Measurements from ENCODE around the gene DMXL2. TPM values are rescaled to one million over a fixed set of nuclear protein-coding genes. Genes with fewer than 3 reads are reported as not detected.
"Not testable (repeated sequence)": the region's sequence is repeated elsewhere in the genome, so short reads cannot be mapped to it uniquely, and the experiment has no call there.

The DMXL2 gene
- total and polyA plus RNA-seq, 2 donors = 16.0 to 116 TPM

DNA sequence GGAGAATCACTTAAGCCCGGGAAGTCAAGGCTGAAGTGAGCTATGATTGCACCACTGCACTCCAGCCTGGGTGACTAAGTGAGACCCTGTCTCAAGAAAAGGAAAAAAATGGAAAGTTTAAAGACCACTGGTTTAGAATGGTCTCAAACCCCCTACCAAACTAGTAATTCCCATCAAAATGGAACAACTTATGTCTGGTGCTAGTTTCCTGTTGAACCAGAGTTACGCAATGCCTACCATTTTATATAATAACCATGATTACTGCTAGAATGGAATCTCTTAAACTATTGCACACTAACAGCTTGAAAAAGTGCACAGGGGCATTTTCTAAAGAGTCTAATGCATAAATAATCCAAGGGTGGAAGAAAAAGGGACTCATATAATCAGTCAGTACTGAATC is 43.6 kb downstream of the DMXL2 start:
- no peaks in the 10 kb centered on the region for H3K36me3 ChIP-seq (ENCODE audit: insufficient read depth)
- no peaks in the 10 kb centered on the region for H3K4me1 ChIP-seq (ENCODE audit: insufficient read depth)
- no peak overlapping the region for H3K27ac ChIP-seq (ENCODE audit: low read depth)
- H3K4me3 ChIP-seq (ENCODE audit: low read depth, low read length) = no peak overlapping the region
- 99% methylated on average over 2 of the region's 2 CpGs for WGBS
- DNase-seq (ENCODE audit: extremely low spot score) = no peak

DNA sequence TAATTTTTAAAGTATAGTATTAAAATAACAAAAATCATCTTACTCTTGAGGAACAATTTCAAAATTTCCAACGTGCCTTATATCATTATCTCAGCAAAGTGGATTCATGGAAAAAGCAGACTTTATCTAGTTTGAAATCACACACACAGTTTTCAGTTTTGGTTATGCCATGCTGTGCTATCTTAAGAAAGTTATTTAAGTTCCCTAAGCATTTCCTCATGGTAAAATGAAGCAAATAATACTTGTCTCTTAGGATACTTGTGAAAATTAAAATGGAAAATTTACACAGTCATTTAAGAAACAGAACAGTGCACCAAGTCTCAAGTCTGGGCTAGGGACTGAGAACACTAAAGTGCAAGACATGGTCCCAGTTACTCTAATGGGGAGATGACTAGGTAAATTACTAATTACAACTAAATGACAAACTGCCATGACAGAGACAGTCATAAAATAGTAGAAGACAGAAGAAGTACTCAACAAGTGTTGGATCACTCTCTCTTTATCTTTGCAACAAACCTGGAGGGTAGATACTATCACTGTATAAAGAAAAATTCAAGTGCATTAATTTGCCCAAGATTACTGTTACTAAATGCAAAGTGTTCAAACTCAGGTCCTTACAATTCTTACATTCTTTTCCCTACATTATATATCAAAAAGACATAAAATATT is 44.8 kb downstream of the DMXL2 start:
- Histone ChIP-seq H3K4me1 (ENCODE audit: insufficient read depth) (no peaks in the 10 kb centered on the region), H3K27ac (ENCODE audit: low read depth) (no peak overlapping the region), H3K4me3 (ENCODE audit: low read depth, low read length) (no peak overlapping the region), H3K36me3 (ENCODE audit: insufficient read depth) (no peaks in the 10 kb centered on the region)
- DNase-seq (ENCODE audit: extremely low spot score) = no peak
- WGBS = 66% methylated on average over 1 of the region's 1 CpG

DNA sequence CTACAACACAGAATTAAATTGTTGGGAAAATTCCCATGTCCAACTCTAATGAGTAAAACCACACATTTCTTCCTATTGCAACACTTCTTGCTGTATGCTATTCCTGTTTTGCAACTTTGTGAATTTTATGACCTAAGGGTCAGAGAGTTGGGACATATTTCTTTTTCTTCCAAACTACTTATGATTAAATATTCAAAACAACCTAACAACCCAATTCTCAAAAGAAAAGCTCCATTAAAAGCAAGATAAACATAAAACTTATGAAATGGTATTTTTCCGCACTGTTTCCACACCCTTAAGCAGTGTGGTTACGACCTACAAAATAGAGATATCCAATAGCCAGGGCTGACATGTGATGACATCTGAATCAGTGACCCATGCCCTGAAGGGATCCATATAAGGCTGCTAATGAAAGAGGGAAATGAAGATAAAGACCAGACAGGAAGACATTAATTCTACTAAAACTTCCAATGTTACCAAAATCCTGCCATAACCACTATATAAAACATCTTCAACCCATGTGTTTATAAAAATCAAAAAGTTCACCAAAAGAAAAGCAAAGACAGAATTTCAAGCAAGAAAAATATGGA is 45.6 kb downstream of the DMXL2 start:
- Histone ChIP-seq H3K4me1 (ENCODE audit: insufficient read depth) (no peaks in the 10 kb centered on the region), H3K36me3 (ENCODE audit: insufficient read depth) (no peaks in the 10 kb centered on the region), H3K4me3 (ENCODE audit: low read depth, low read length) (no peak overlapping the region), H3K27ac (ENCODE audit: low read depth) (no peak overlapping the region)
- WGBS = 82% methylated on average over 2 of the region's 2 CpGs
- DNase-seq (ENCODE audit: extremely low spot score) = no peak

DNA sequence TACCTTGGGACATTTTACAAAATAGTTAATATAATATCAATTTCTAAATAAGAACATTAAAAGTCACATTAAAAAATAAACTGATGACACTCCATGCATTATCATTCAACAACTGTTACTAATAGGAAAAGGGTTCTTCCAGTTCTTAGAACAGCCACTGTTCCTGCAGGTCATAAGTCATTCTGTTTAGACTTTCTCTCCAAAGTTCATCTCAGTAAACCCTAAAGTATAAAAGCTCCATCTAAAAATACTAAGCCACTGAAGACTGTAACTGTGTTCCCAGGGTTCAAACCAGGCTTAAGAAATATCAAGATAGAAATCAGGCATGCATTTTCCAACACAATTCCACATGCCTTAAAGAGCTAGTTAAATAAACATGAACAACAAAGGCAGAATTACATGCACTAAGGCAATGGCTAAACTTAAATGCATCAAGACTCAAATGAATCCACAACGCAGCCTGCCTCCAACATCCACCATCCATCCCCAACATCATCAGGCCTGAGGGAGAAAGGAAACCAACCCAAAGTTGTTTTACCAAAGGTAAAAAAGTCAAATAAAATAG is 46.2 kb downstream of the DMXL2 start:
- Histone ChIP-seq H3K4me1 (ENCODE audit: insufficient read depth) (no peaks in the 10 kb centered on the region), H3K27ac (ENCODE audit: low read depth) (no peak overlapping the region), H3K4me3 (ENCODE audit: low read depth, low read length) (no peak overlapping the region), H3K36me3 (ENCODE audit: insufficient read depth) (no peaks in the 10 kb centered on the region)
- WGBS = 86% methylated on average over 1 of the region's 1 CpG
- no peak for DNase-seq (ENCODE audit: extremely low spot score)

DNA sequence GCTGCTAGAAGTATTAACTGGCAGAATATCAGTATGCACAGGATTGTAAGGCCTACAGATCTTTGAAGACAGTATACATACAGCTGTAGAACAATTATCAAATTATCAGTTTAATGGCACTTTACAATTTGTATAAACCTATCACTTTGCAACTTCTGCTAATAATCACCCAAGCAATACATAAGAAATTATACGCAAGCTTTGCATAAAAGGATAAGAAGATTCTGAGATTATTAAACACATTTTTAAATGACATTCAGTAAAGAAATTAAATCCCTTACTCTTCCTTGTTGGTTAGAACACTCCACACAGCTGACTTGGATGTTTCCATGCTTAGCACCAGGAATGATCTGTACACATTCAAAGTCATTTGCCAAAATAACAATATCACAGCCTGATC is 46.8 kb downstream of the DMXL2 start:
- no peak overlapping the region for H3K27ac ChIP-seq (ENCODE audit: low read depth)

DNA sequence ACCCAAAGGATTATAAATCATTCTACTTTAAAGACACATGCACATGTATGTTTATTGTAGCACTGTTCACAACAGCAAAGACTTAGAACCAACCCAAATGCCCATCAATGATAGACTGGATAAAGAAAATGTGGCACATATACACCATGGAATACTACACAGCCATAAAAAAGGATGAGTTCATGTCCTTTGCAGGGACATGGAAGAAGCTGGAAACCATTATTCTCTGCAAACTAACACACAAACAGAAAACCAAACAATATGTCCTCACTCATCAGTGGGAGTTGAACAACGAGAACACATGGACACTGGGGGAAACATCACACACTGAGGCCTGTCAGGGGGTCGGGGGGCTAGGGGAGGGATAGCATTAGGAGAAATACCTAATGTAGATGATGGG is 49.2 kb downstream of the DMXL2 start:
- H3K27ac ChIP-seq (ENCODE audit: low read depth); H3K4me3 ChIP-seq (ENCODE audit: low read depth, low read length); H3K4me1 ChIP-seq (ENCODE audit: insufficient read depth); H3K36me3 ChIP-seq (ENCODE audit: insufficient read depth); DNase-seq (ENCODE audit: extremely low spot score): not testable (repeated sequence)
- WGBS = 96% methylated on average over 2 of the region's 2 CpGs

More for the DNA sequence above, 46.8 kb downstream of the DMXL2 start:
- WGBS = 94% methylated on average over 1 of the region's 1 CpG
- Histone ChIP-seq H3K4me1 (ENCODE audit: insufficient read depth) (no peaks in the 10 kb centered on the region), H3K4me3 (ENCODE audit: low read depth, low read length) (no peak overlapping the region), H3K36me3 (ENCODE audit: insufficient read depth) (no peaks in the 10 kb centered on the region)
- DNase-seq (ENCODE audit: extremely low spot score) = no peak

DNA sequence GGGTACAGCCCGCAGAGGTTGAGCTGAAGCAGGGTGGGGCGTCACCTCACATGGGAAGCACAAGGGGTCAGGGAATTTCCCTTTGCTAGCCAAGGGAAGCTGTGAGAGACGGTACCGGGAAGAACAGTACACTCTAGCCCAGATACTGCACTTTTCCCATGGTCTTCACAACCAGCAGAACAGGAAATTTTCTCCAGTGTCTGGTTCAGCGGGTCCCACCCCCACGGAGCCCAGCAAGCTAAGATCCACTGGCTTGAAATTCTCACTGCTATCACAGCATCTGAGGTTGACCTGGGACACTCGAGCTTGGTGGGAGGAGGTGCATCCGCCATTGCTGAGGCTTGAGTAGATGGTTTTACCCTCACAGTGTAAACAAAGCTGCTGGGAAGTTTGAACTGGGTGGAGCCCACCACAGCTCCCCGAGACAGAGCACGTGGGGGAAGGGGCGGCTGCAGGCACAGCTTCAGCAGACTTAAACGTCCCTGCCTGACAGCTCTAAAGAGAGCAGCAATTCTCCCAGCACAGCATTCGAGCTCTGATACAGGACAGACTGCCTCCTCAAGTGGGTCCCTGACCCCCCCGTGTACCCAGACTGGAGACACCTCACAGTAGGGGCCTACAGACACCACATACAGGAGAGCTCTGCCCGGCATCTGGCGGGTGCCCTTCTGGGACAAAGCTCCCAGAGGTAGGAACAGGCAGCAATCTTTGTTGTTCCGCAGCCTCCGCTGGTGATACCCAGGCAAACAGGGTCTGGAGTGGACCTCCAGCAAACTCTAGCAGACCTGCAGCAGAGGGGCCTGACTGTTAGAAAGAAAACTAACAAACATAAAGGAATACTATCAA is 53.4 kb downstream of the DMXL2 start:
- 65% methylated on average over 18 of the region's 18 CpGs for WGBS
- not testable (repeated sequence) for H3K27ac ChIP-seq (ENCODE audit: low read depth); DNase-seq (ENCODE audit: extremely low spot score); H3K4me1 ChIP-seq (ENCODE audit: insufficient read depth); H3K36me3 ChIP-seq (ENCODE audit: insufficient read depth); H3K4me3 ChIP-seq (ENCODE audit: low read depth, low read length)

DNA sequence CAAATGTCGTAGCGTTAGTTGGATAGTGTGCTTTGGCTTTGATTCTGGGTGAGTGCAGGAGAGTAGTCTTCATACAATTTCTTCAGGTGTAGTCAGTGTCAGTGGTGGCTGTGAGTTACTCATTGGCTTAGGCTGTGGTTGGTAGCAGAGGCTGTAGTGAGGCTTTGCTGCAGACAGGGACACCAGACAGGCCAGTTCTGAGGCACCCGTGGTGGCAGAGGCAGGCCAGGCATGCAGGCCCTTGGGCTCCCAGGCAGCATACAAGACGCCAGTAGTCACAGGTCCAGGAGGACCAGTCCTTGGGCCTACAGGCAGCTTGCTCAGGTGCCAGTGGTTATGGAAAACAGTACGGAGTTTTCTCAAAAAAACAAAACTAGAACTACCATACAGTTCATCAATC is 61.3 kb downstream of the DMXL2 start:
- H3K27ac ChIP-seq (ENCODE audit: low read depth) = no peak overlapping the region
- H3K4me1 ChIP-seq (ENCODE audit: insufficient read depth) = no peaks in the 10 kb centered on the region
- no peaks in the 10 kb centered on the region for H3K36me3 ChIP-seq (ENCODE audit: insufficient read depth)
- H3K4me3 ChIP-seq (ENCODE audit: low read depth, low read length) = no peak overlapping the region
- no peak for DNase-seq (ENCODE audit: extremely low spot score)
- WGBS = 87% methylated on average over 5 of the region's 5 CpGs

DNA sequence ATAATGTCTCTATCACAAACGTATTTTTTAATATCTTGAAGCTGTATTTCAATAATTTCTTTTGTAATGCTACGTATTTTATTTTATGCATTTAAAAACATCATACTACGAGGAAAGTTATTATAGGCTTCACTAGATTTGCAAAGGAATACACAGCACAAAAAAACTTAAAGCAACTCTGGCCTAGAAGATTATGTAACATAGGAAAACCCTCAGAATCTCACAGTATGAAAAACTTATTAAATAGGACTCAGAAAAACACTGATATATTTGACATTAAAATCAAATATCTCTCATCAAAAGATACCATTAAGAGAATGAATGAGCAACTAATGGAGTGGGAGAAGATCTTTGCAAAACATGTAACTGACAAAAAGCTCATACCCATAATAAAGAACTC is 63.7 kb downstream of the DMXL2 start:
- no peak for DNase-seq (ENCODE audit: extremely low spot score)
- 92% methylated on average over 3 of the region's 3 CpGs for WGBS
- Histone ChIP-seq H3K4me1 (ENCODE audit: insufficient read depth) (no peaks in the 10 kb centered on the region), H3K36me3 (ENCODE audit: insufficient read depth) (no peaks in the 10 kb centered on the region), H3K4me3 (ENCODE audit: low read depth, low read length) (no peak overlapping the region), H3K27ac (ENCODE audit: low read depth) (no peak overlapping the region)

DNA sequence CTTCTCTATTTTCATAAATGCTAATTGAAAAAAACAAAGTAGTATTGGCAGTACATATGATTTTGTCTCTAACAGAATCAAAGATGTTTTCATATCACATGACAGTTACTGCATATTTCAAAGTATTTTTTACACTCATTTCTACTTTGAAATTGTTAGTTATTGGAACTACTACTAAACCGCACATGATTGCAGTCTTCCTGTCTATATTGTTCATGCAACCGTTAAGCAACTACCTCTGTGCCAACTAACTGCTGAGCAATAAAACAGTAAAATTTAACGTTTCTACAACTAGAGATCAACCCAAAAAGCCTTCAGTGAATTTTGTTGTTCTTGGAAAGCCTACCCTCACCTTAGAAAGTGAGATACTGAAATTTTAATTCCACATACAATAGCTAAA is 64.2 kb downstream of the DMXL2 start:
- no peak for DNase-seq (ENCODE audit: extremely low spot score)
- Histone ChIP-seq H3K4me1 (ENCODE audit: insufficient read depth) (no peaks in the 10 kb centered on the region), H3K36me3 (ENCODE audit: insufficient read depth) (no peaks in the 10 kb centered on the region), H3K4me3 (ENCODE audit: low read depth, low read length) (no peak overlapping the region), H3K27ac (ENCODE audit: low read depth) (no peak overlapping the region)
- 77% methylated on average over 3 of the region's 3 CpGs for WGBS

DNA sequence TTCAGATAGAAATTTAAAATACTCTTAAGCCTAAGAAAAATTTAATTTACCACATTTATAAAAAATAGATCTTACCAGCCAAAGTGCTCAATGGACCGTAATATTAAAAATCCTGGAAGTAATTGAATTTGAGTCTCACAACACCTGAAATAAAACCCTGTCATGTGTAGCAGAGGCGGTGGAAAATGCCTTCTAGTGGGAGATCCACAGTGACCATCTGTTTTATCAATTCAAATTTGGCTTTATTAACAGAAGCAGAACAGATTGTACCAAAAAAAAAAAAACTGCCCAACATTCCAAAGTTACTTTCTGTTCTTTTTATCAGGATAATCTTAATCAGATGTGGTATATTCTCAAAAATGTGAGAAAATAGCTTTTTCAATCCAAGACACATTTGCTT is 71.7 kb downstream of the DMXL2 start:
- H3K36me3 ChIP-seq (ENCODE audit: insufficient read depth) = no peaks in the 10 kb centered on the region
- H3K4me1 ChIP-seq (ENCODE audit: insufficient read depth) = no peaks in the 10 kb centered on the region
- DNase-seq (ENCODE audit: extremely low spot score) = no peak
- H3K27ac ChIP-seq (ENCODE audit: low read depth) = no peak overlapping the region
- no peak overlapping the region for H3K4me3 ChIP-seq (ENCODE audit: low read depth, low read length)
- 70% methylated on average over 2 of the region's 2 CpGs for WGBS

DNA sequence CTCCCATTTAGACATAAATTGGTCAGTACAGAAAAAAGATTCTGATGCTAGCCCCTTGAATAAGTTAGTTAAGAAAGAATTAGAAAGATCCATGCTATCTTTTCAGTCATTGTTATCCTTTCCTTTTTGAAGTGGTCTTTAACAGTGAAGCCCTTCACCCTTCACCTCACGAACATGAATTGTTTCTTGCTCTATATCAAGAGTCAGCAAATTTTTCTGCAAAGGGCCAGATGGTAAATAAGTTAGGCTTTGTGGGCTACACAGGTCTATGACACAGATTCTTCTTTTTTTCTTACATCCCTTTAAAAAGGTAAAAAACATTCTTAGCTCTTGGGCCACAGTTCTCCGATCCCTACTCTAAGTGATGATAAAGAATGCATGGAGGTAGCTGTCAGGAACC is 74.9 kb downstream of the DMXL2 start:
- Histone ChIP-seq H3K36me3 (ENCODE audit: insufficient read depth) (no peaks in the 10 kb centered on the region), H3K4me3 (ENCODE audit: low read depth, low read length) (no peak overlapping the region), H3K27ac (ENCODE audit: low read depth) (no peak overlapping the region), H3K4me1 (ENCODE audit: insufficient read depth) (no peaks in the 10 kb centered on the region)
- no peak for DNase-seq (ENCODE audit: extremely low spot score)
- WGBS = 93% methylated on average over 2 of the region's 2 CpGs

DNA sequence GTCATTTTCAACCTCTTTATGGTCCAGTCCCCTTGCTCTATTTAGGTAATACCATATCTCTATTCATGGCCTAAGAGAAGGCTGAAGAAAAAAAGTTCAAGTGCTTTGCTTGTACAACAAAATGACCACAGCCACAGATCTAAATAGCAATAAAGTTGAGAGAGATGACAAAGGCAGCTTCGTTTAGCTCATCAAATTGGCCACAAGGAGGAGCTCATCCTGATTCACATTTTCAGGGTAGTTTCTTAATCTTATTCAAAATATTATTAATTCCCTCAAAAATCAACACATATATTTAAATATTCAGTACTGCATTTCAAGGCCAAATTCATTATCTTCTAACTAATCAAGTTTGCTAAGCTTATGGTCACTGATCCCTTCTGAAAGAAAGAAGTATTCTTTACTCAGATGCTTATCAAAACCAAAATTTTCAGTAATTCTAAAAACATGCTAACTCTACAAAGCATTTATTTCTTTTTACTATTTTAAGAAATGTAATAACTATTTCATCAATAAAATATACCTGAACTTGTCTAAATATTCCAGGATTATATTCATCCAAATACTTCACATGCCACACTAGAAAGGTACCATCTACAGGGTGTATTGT is 85.5 kb downstream of the DMXL2 start:
- Histone ChIP-seq H3K27ac (ENCODE audit: low read depth) (no peak overlapping the region), H3K4me3 (ENCODE audit: low read depth, low read length) (no peak overlapping the region), H3K4me1 (ENCODE audit: insufficient read depth) (no peaks in the 10 kb centered on the region), H3K36me3 (ENCODE audit: insufficient read depth) (no peaks in the 10 kb centered on the region)
- 13% methylated on average over 1 of the region's 1 CpG for WGBS
- no peak for DNase-seq (ENCODE audit: extremely low spot score)
